VCaP (cell line): ENCODE results near the gene LPP.

Experiments
- H3K27ac ChIP-seq: fragments of 450-650 bp; 2 replicates; pipeline ENCODE4 v1.5.1; 2017
- TF ChIP-seq, protein P1 (sequence below): fragments of 450-650 bp; conservative IDR thresholded peaks from 2 replicates; pipeline ENCODE4 v1.5.1; 2017; ENCODE audit warnings: mild to moderate bottlenecking, moderate library complexity

LPP gene

DNA sequence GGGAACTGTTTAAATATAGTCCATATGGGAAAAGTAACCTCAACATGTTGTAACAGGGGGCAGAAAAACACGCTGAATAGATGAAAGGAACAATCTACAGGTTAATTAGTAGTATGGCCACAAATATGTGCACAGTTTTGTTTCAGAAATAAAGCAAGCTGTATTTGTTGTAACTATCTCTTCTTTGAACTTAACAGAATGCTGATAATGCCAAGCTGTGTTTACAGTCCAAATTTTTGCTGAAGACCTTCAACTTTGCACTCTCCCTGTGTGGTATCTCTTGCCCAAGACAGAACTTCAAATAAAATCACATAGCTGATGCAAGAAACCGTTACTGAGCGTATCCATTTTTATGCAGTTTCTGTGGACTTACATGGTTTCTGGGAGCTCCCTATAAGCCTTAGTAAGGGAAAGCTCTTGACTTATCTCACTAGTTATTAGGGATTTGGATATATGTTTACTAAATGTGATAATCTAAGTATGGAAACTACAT, 592.4 kb downstream of the LPP start:
- TF ChIP-seq, protein P1, sequence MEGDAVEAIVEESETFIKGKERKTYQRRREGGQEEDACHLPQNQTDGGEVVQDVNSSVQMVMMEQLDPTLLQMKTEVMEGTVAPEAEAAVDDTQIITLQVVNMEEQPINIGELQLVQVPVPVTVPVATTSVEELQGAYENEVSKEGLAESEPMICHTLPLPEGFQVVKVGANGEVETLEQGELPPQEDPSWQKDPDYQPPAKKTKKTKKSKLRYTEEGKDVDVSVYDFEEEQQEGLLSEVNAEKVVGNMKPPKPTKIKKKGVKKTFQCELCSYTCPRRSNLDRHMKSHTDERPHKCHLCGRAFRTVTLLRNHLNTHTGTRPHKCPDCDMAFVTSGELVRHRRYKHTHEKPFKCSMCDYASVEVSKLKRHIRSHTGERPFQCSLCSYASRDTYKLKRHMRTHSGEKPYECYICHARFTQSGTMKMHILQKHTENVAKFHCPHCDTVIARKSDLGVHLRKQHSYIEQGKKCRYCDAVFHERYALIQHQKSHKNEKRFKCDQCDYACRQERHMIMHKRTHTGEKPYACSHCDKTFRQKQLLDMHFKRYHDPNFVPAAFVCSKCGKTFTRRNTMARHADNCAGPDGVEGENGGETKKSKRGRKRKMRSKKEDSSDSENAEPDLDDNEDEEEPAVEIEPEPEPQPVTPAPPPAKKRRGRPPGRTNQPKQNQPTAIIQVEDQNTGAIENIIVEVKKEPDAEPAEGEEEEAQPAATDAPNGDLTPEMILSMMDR = no peak
- H3K27ac ChIP-seq = no peak overlapping the region

DNA sequence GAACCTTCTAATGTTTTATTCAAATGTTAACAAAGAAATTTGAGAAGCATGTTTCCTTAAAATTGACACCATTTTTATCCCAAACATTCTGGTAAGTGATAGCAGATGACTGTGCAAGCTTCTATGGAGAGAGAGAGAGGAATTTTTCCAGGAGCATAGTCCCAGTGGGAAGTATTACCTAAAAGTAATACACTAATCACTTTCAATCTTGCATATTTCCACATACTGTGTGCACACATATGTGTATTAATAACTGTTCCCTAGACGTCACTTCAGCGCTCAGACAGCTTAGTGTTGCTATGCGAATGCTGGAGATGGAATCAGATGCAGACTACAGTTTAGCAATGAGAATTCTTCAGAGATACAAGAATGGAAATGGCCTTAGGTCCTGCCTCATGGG, 593.5 kb downstream of the LPP start:
- TF ChIP-seq, protein P1 = no peak
- H3K27ac ChIP-seq = no peak overlapping the region

DNA sequence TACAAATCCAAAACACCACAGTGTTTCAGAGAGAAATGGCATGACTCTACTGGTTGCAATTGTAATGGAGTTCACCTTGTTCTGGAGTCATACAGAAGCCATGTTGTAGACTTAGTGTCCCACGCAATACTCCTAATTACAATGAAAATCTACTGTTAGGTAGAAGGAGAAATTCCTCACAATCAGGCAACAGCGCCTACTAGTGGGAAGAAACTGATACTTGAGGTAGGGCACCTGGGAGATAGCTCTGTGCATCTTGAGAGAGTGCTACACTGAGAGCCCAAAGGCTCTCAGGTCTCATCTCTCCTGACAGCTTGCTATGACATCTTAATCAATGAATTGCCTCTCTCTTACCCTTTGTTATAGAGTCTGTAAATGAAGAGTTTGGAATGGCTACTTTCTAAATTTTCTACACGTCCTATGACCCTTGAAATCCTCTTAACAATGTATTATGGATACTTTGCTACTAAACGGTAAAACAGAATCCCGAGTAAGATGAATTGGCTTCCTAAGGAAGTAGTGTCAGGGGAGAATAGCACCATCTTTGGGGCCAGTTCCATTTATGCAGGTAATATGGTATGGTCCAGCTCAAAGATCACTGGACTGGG, 595.2 kb downstream of the LPP start:
- TF ChIP-seq, protein P1 = 0 out of 2 replicates have a peak, but pooled peaks have one; percentile 25
- no peak overlapping the region for H3K27ac ChIP-seq

DNA sequence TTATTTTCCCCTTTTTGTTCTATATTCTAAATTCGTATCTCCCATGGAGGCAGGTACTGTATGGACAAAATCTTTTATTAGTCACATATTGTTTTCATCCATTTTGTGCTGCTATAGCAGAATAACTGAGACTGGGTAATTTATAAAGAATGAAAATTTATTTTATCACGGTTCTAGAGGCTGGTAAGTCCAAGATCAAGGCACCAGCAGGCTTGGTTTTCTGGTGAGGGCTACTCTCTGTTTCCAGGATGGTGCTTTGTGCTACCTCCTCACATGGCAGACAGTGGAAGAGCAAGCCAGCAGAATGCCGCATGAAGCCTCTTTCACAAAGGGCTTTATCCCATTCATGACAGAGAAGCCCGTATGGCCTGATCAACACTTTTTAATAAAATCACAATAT, 595.9 kb downstream of the LPP start:
- no peak overlapping the region for H3K27ac ChIP-seq
- TF ChIP-seq, protein P1 = no peak

DNA sequence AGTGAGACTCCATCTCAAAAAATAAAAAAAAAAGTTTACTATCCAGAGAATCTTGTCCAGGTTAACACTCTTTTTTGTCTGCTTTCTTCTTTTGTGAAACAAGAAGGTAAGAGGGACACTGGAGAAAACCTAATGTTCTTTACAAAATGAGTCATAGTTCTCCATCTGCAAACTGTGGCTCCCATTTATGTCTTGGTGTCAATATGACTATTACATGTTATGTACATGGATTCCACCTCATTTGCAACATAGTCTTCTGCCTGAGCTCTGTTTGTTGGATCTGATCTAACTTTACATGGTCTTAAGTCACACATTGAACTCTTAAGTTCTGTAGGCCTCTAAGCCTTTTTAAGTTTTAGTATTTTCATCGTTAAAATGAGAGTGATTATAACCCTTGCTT, 596.7 kb downstream of the LPP start:
- H3K27ac ChIP-seq = no peak overlapping the region
- TF ChIP-seq, protein P1 = no peak

DNA sequence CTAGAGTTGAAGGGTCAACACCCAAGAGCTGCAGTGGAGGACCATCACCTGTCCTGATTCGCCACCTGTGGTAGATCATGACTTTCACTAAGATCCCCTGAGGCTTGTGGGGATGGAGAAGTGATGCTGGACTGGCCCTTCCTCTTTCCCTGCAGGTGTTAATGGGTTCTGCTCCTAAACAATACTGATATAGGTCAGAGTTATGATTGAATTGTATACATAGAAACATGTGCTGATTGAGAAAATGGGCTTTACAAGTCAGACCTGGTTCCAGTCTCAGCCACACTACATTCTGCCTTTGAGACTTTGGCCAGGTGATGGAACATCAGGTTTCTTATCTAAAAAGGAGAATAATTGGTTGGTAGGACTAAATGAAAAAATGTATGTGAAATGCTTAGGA, 598.9 kb downstream of the LPP start:
- TF ChIP-seq, protein P1 = no peak
- H3K27ac ChIP-seq = no peak overlapping the region

DNA sequence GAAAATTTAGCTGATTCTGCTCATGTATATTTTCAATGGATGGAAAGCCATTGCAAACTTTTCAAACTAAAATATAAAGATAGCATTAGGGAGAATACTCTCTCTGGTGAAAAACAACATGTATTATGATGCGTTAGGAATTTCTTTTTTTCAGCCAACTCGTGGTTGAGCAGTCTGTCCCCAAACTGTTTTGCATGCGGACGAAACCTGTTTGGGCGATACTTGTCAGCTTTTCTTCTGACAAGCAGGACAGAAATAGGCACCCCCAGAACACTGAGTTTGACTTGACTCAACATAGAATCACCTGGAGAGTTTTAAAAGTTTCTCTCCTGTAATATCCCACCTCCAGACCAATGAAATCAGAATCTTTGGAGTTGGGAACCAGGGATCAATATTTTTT, 600.3 kb downstream of the LPP start:
- H3K27ac ChIP-seq = no peak overlapping the region

More for the DNA sequence above, 600.3 kb downstream of the LPP start:
- TF ChIP-seq, protein P1 = no peak
